ENCODE results near the gene SULT1B1. TPM values are rescaled to one million over a fixed set of nuclear protein-coding genes. Genes with fewer than 3 reads are reported as not detected.

The SULT1B1 gene
- total RNA-seq, 1 donor from 2014 or later = 0.11 TPM

GRCh38 chr4:69684804-69685203 lies 75.6 kb downstream of the SULT1B1 start:
- Mint-ChIP-seq H3K27me3 (ENCODE audit: low read depth, unreplicated experiment) (no peaks in the 10 kb centered on the region), H3K27ac (ENCODE audit: unreplicated experiment) (no peak overlapping the region), H3K4me1 (ENCODE audit: low read depth, unreplicated experiment) (no peaks in the 10 kb centered on the region), H3K36me3 (ENCODE audit: low read depth, unreplicated experiment) (no peaks in the 10 kb centered on the region), H3K9me3 (ENCODE audit: unreplicated experiment) (no peaks in the 10 kb centered on the region), H3K4me3 (ENCODE audit: unreplicated experiment) (no peak overlapping the region)
- FAIRE-seq = no peak
- no peak for DNase-seq (ENCODE audit: low read depth)
- Histone ChIP-seq H3K4me2 (ENCODE audit: low read length) (no peak overlapping the region), H3K36me3 (ENCODE audit: insufficient read depth, low read length) (no peaks in the 10 kb centered on the region), H3K9me3 (ENCODE audit: insufficient read depth, low read depth, low read length) (no peaks in the 10 kb centered on the region), H4K20me1 (ENCODE audit: insufficient read depth, low read length) (no peaks in the 10 kb centered on the region), H2AFZ (ENCODE audit: low read depth, low read length) (no peak overlapping the region), H3K27ac (ENCODE audit: low read depth, low read length) (no peak overlapping the region), H3K4me1 (ENCODE audit: insufficient read depth, low read length) (no peaks in the 10 kb centered on the region), H3K4me3 (ENCODE audit: insufficient read depth, low read depth, low read length) (no peak overlapping the region), H3K27me3 (ENCODE audit: insufficient read depth, low read length) (no peaks in the 10 kb centered on the region), H3K9ac (ENCODE audit: low read length) (no peak overlapping the region), H3K79me2 (ENCODE audit: insufficient read depth, low read length) (no peaks in the 10 kb centered on the region)
- TF ChIP-seq EZH2 (IDR thresholded peaks at IDR 0.05; ENCODE audit: insufficient read depth, low read length) (no peak), CTCF (IDR thresholded peaks at IDR 0.05; ENCODE audit: insufficient read depth, low read depth, low read length) (no peak)

Other genes starting within 250 kb of the SULT1B1 start
- not detected in 2 replicates for gene UGT2A2, start 121.0 kb downstream of the SULT1B1 start, total RNA-seq
- not detected in 2 replicates for gene UGT2A1, start 107.4 kb downstream of the SULT1B1 start, total RNA-seq
- 0.34 TPM in 1 of 2 replicates, not detected in the other for gene SULT1E1, start 99.5 kb upstream of the SULT1B1 start, total RNA-seq
- not detected in 2 replicates for gene CSN1S1, start 170.4 kb upstream of the SULT1B1 start, total RNA-seq
- not detected in 2 replicates for gene CSN2, start 205.1 kb upstream of the SULT1B1 start, total RNA-seq
- gene STATH, start 235.3 kb upstream of the SULT1B1 start, total RNA-seq = not detected in 2 replicates

Data from astrocyte (in vitro differentiated cells and primary cell).